B cell (primary cell): ENCODE data around the gene IFI30.

Experiments
- EZH2 ChIP-seq: IDR thresholded peaks from 2 replicates; pipeline ENCODE4 v1.6.1; 2012; ENCODE audit warnings: borderline replicate concordance, low read depth, mild to moderate bottlenecking, moderate library complexity, low read length; ENCODE audit not compliant: insufficient read depth, poor library complexity, severe bottlenecking
- TF ChIP-seq, protein P1 (sequence below): fragments of 200-600 bp; IDR thresholded peaks from one replicate; pipeline ENCODE4 v1.8.0; 2022; ENCODE audit warnings: antibody characterized with exemption, mild to moderate bottlenecking

- TF ChIP-seq, protein P1, sequence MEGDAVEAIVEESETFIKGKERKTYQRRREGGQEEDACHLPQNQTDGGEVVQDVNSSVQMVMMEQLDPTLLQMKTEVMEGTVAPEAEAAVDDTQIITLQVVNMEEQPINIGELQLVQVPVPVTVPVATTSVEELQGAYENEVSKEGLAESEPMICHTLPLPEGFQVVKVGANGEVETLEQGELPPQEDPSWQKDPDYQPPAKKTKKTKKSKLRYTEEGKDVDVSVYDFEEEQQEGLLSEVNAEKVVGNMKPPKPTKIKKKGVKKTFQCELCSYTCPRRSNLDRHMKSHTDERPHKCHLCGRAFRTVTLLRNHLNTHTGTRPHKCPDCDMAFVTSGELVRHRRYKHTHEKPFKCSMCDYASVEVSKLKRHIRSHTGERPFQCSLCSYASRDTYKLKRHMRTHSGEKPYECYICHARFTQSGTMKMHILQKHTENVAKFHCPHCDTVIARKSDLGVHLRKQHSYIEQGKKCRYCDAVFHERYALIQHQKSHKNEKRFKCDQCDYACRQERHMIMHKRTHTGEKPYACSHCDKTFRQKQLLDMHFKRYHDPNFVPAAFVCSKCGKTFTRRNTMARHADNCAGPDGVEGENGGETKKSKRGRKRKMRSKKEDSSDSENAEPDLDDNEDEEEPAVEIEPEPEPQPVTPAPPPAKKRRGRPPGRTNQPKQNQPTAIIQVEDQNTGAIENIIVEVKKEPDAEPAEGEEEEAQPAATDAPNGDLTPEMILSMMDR = peak; percentile 17
- no peak for TF ChIP-seq EZH2
Observed at GRCh38 chr19:18202778-18203407, 29.3 kb downstream of the IFI30 start.
